WTC11 (cell line): ENCODE measurements around the gene EVA1C. TPM values are rescaled to one million over a fixed set of nuclear protein-coding genes. Genes with fewer than 3 reads are reported as not detected.

ENCODE experiments used
- ATAC-seq: fragments of 200-7000 bp; cut with Tn5 transposase; 2 replicates; pipeline ENCODE4 v1.10.0; 2021; ENCODE audit warnings: mild to moderate bottlenecking, moderate library complexity
- CTCF ChIA-PET: fragments of 300-600 bp; sonication (Branson Sonifier 250); formaldehyde crosslinking; loops from one replicate; lab custom pipeline; 2021; ENCODE audit warnings: antibody characterized with exemption; lab: Charles Lee
- POLR2A ChIA-PET: fragments of 350-600 bp; sonication (Branson Sonifier 250); formaldehyde crosslinking; loops from one replicate; lab custom pipeline; 2021; ENCODE audit warnings: antibody characterized with exemption; lab: Charles Lee
- DNase-seq: peaks from one replicate; pipeline ENCODE4 v3.0.0; 2021; ENCODE audit warnings: low spot score
- H3K27ac Mint-ChIP-seq: 2 replicates; pipeline ENCODE4 v1.8.0; 2021; ENCODE audit warnings: mixed read lengths
- H3K27me3 Mint-ChIP-seq: 2 replicates; pipeline ENCODE4 v1.8.0; 2021; ENCODE audit warnings: low read depth, mild to moderate bottlenecking, moderate library complexity, mixed read lengths
- H3K36me3 Mint-ChIP-seq: 2 replicates; pipeline ENCODE4 v1.8.0; 2021; ENCODE audit warnings: mixed read lengths
- H3K4me1 Mint-ChIP-seq: 2 replicates; pipeline ENCODE4 v1.8.0; 2022; ENCODE audit warnings: mixed read lengths
- H3K4me3 Mint-ChIP-seq: 2 replicates; pipeline ENCODE4 v1.8.0; 2021; ENCODE audit warnings: mild to moderate bottlenecking, moderate library complexity, mixed read lengths
- H3K9me3 Mint-ChIP-seq: 2 replicates; pipeline ENCODE4 v1.8.0; 2021; ENCODE audit warnings: mixed read lengths
- ATF1 ChIP-seq: sonication (generic); formaldehyde crosslinking; IDR thresholded peaks from 2 replicates; pipeline ENCODE4 v1.8.1; 2023; ENCODE audit warnings: mild to moderate bottlenecking, moderate library complexity, missing genetic modification reagents
- EMX1 ChIP-seq: fragments of 250-450 bp; sonication (Bioruptor Pico); IDR thresholded peaks from 2 replicates; pipeline ENCODE4 v1.8.0; 2021; ENCODE audit warnings: mild to moderate bottlenecking
- ESRRA ChIP-seq: sonication (generic); formaldehyde crosslinking; IDR thresholded peaks from 2 replicates; pipeline ENCODE4 v1.8.1; 2022; ENCODE audit warnings: mild to moderate bottlenecking, missing genetic modification reagents, borderline replicate concordance
- FOXJ3 ChIP-seq: sonication (generic); formaldehyde crosslinking; IDR thresholded peaks from 2 replicates; pipeline ENCODE4 v1.9.0; 2021; ENCODE audit warnings: missing genetic modification reagents, mild to moderate bottlenecking, borderline replicate concordance
- FOXK1 ChIP-seq: sonication (generic); formaldehyde crosslinking; IDR thresholded peaks from 2 replicates; pipeline ENCODE4 v1.8.0; 2022; ENCODE audit warnings: mild to moderate bottlenecking, moderate library complexity, missing genetic modification reagents
- GRHL2 ChIP-seq: fragments of 250-450 bp; sonication (Bioruptor Pico); IDR thresholded peaks from 2 replicates; pipeline ENCODE4 v1.8.0; 2022; ENCODE audit warnings: mild to moderate bottlenecking, moderate library complexity; ENCODE audit not compliant: insufficient replicate concordance, severe bottlenecking
- JAZF1 ChIP-seq: fragments of 250-450 bp; sonication (Bioruptor Pico); IDR thresholded peaks from 2 replicates; pipeline ENCODE4 v1.9.0; 2021; ENCODE audit warnings: moderate library complexity, mild to moderate bottlenecking, inconsistent platforms
- KAT7 ChIP-seq: sonication (generic); formaldehyde crosslinking; IDR thresholded peaks from 2 replicates; pipeline ENCODE4 v1.8.1; 2023; ENCODE audit warnings: missing genetic modification reagents, mild to moderate bottlenecking, borderline replicate concordance
- NFE2L1 ChIP-seq: sonication (generic); formaldehyde crosslinking; IDR thresholded peaks from 2 replicates; pipeline ENCODE4 v1.8.1; 2023; ENCODE audit warnings: missing genetic modification reagents
- NR2C2 ChIP-seq: sonication (generic); formaldehyde crosslinking; IDR thresholded peaks from 2 replicates; pipeline ENCODE4 v1.8.0; 2022; ENCODE audit warnings: mild to moderate bottlenecking, missing genetic modification reagents
- OVOL2 ChIP-seq: fragments of 250-450 bp; sonication (Bioruptor Pico); IDR thresholded peaks from 2 replicates; pipeline ENCODE4 v1.9.0; 2021; ENCODE audit warnings: mild to moderate bottlenecking, borderline replicate concordance
- ZNF416 ChIP-seq: fragments of 250-450 bp; sonication (Bioruptor Pico); IDR thresholded peaks from 2 replicates; pipeline ENCODE4 v1.9.0; 2021; ENCODE audit warnings: mild to moderate bottlenecking, inconsistent platforms
- ZNF423 ChIP-seq: fragments of 250-450 bp; sonication (Bioruptor Pico); IDR thresholded peaks from 2 replicates; pipeline ENCODE4 v2.1.2; 2022; ENCODE audit warnings: mild to moderate bottlenecking, moderate library complexity
- ZNF671 ChIP-seq: fragments of 250-450 bp; sonication (Bioruptor Pico); IDR thresholded peaks from 2 replicates; pipeline ENCODE4 v1.8.0; 2021; ENCODE audit warnings: mild to moderate bottlenecking
- total RNA-seq: library from RNA; stranded (reverse); gene quantifications from 3 replicates; pipeline ENCODE4 v1.2.3, GENCODE V29; 2021
- TF ChIP-seq, protein P1 (sequence below): sonication (generic); formaldehyde crosslinking; IDR thresholded peaks from 2 replicates; pipeline ENCODE4 v1.8.1; 2023; ENCODE audit warnings: mild to moderate bottlenecking, missing genetic modification reagents
- TF ChIP-seq, protein P2 (sequence below): sonication (generic); formaldehyde crosslinking; IDR thresholded peaks from 2 replicates; pipeline ENCODE4 v1.8.0; 2022; ENCODE audit warnings: mild to moderate bottlenecking, missing genetic modification reagents
- TF ChIP-seq, protein P3 (sequence below): sonication (generic); formaldehyde crosslinking; IDR thresholded peaks from 2 replicates; pipeline ENCODE4 v1.8.0; 2022; ENCODE audit warnings: mild to moderate bottlenecking, missing genetic modification reagents
- TF ChIP-seq, protein P4 (sequence below): sonication (generic); formaldehyde crosslinking; IDR thresholded peaks from 2 replicates; pipeline ENCODE4 v1.8.0; 2023; ENCODE audit warnings: mild to moderate bottlenecking, missing genetic modification reagents
- TF ChIP-seq, protein P5 (sequence below): sonication (generic); formaldehyde crosslinking; IDR thresholded peaks from 2 replicates; pipeline ENCODE4 v1.8.1; 2022; ENCODE audit warnings: missing genetic modification reagents, borderline replicate concordance
- TF ChIP-seq, protein P6 (sequence below): sonication (generic); formaldehyde crosslinking; IDR thresholded peaks from 2 replicates; pipeline ENCODE4 v1.8.1; 2022; ENCODE audit warnings: mild to moderate bottlenecking, moderate library complexity, missing genetic modification reagents
- TF ChIP-seq, protein P7 (sequence below): sonication (generic); formaldehyde crosslinking; IDR thresholded peaks from 2 replicates; pipeline ENCODE4 v1.8.0; 2022; ENCODE audit warnings: mild to moderate bottlenecking, missing genetic modification reagents
- TF ChIP-seq, protein P8 (sequence below): fragments of 250-450 bp; sonication (Bioruptor Pico); IDR thresholded peaks from 2 replicates; pipeline ENCODE4 v1.9.0; 2021; ENCODE audit warnings: mild to moderate bottlenecking
- TF ChIP-seq, protein P9 (sequence below): sonication (generic); formaldehyde crosslinking; IDR thresholded peaks from 2 replicates; pipeline ENCODE4 v1.8.1; 2023; ENCODE audit warnings: mild to moderate bottlenecking, missing genetic modification reagents, moderate library complexity

The EVA1C gene
- total RNA-seq, 1 experiment from 2014 or later: 3.1 TPM

DNA sequence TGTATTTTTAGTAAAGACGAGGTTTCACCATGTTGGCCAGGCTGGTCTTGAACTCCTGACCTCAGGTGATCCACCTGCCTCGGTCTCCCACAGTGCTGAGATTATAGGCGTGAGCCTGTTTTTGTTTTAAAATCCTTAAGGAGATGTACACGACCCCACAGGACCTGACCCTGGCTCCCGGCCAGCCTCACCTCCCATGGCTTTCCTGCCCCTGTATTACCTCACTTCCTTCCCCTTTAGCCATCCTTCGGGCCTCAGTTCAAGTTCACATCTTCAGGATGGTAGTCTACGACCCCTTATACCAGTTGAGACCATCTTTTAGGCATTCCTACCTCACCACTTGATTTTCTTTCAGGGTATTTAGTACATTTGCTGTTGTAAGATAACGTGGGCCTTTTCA lies 136.5 kb downstream of the EVA1C start (continued):
- TF ChIP-seq, protein P1, sequence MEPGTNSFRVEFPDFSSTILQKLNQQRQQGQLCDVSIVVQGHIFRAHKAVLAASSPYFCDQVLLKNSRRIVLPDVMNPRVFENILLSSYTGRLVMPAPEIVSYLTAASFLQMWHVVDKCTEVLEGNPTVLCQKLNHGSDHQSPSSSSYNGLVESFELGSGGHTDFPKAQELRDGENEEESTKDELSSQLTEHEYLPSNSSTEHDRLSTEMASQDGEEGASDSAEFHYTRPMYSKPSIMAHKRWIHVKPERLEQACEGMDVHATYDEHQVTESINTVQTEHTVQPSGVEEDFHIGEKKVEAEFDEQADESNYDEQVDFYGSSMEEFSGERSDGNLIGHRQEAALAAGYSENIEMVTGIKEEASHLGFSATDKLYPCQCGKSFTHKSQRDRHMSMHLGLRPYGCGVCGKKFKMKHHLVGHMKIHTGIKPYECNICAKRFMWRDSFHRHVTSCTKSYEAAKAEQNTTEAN (CRISPR knock-in tag): no peak
- no peak for TF ChIP-seq ESRRA (CRISPR knock-in tag)
- TF ChIP-seq, protein P2, sequence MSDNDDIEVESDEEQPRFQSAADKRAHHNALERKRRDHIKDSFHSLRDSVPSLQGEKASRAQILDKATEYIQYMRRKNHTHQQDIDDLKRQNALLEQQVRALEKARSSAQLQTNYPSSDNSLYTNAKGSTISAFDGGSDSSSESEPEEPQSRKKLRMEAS (CRISPR knock-in tag): no peak

DNA sequence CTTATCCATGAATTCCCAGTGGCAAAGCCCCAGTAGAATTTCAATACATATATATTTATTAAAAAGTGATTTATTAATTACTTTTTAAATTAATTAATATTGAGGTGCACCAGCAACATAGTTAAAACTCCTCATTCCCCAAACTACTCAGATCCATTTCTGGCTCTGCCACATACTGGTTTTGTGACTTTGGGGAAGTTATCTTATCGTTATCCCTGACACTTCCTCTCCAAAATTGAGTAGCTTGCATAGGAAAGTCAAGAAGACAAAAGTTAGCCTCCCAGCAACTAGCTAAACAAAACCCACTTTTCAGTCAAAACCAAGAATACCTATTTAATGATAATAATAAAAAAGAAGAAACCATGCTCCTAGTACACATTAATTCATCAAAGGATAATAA lies 136.9 kb downstream of the EVA1C start:
- no peak for TF ChIP-seq ZNF423 (CRISPR knock-in tag)
- TF ChIP-seq OVOL2 (CRISPR knock-in tag): no peak
- no peak for TF ChIP-seq NR2C2 (CRISPR knock-in tag)
- TF ChIP-seq, protein P3, sequence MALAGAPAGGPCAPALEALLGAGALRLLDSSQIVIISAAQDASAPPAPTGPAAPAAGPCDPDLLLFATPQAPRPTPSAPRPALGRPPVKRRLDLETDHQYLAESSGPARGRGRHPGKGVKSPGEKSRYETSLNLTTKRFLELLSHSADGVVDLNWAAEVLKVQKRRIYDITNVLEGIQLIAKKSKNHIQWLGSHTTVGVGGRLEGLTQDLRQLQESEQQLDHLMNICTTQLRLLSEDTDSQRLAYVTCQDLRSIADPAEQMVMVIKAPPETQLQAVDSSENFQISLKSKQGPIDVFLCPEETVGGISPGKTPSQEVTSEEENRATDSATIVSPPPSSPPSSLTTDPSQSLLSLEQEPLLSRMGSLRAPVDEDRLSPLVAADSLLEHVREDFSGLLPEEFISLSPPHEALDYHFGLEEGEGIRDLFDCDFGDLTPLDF: no peak
- no peak for TF ChIP-seq FOXK1 (CRISPR knock-in tag)
- no peak for TF ChIP-seq EMX1 (CRISPR knock-in tag)
- TF ChIP-seq ATF1 (CRISPR knock-in tag): no peak
- Mint-ChIP-seq H3K27ac (no peak overlapping the region), H3K27me3 (no peaks in the 10 kb centered on the region; the same call in 1 of the 2 replicates), H3K4me3 (no peak overlapping the region), H3K9me3 (no peaks in the 10 kb centered on the region), H3K36me3 (no peaks in the 10 kb centered on the region), H3K4me1 (peaks cover 9% of the 10 kb centered on the region)
- ChIA-PET CTCF (no interaction called here), POLR2A (no interaction called here)
- no peak for ATAC-seq
- no peak for DNase-seq

DNA sequence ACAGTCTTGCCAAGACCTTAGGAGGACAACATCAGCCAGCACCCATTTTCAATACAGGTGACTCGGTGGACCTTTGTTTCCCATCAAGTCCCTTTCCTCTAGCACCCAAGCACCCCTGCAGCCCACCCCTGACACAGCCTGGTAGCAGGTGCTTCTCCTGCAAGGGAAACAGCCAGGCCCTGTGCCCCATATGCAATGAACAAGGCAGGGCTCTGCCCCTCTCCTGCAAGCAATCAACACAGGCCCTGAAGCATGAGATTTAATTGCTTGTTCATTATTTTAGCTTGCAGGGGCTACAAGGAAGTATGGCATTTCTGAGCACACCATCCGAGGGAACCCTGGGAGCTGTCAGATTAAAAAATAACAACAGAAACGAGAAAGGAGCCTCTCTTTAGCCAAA lies 137.4 kb downstream of the EVA1C start:
- Mint-ChIP-seq H3K4me1 (peaks cover 13% of the 10 kb centered on the region), H3K36me3 (no peaks in the 10 kb centered on the region), H3K9me3 (no peaks in the 10 kb centered on the region), H3K4me3 (no peak overlapping the region), H3K27ac (no peak overlapping the region), H3K27me3 (no peaks in the 10 kb centered on the region; the same call in 1 of the 2 replicates)
- DNase-seq: no peak
- ChIA-PET POLR2A (no interaction called here), CTCF (no interaction called here)
- ATAC-seq: no peak
- TF ChIP-seq, protein P4, sequence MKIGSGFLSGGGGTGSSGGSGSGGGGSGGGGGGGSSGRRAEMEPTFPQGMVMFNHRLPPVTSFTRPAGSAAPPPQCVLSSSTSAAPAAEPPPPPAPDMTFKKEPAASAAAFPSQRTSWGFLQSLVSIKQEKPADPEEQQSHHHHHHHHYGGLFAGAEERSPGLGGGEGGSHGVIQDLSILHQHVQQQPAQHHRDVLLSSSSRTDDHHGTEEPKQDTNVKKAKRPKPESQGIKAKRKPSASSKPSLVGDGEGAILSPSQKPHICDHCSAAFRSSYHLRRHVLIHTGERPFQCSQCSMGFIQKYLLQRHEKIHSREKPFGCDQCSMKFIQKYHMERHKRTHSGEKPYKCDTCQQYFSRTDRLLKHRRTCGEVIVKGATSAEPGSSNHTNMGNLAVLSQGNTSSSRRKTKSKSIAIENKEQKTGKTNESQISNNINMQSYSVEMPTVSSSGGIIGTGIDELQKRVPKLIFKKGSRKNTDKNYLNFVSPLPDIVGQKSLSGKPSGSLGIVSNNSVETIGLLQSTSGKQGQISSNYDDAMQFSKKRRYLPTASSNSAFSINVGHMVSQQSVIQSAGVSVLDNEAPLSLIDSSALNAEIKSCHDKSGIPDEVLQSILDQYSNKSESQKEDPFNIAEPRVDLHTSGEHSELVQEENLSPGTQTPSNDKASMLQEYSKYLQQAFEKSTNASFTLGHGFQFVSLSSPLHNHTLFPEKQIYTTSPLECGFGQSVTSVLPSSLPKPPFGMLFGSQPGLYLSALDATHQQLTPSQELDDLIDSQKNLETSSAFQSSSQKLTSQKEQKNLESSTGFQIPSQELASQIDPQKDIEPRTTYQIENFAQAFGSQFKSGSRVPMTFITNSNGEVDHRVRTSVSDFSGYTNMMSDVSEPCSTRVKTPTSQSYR (CRISPR knock-in tag): no peak
- TF ChIP-seq, protein P5, sequence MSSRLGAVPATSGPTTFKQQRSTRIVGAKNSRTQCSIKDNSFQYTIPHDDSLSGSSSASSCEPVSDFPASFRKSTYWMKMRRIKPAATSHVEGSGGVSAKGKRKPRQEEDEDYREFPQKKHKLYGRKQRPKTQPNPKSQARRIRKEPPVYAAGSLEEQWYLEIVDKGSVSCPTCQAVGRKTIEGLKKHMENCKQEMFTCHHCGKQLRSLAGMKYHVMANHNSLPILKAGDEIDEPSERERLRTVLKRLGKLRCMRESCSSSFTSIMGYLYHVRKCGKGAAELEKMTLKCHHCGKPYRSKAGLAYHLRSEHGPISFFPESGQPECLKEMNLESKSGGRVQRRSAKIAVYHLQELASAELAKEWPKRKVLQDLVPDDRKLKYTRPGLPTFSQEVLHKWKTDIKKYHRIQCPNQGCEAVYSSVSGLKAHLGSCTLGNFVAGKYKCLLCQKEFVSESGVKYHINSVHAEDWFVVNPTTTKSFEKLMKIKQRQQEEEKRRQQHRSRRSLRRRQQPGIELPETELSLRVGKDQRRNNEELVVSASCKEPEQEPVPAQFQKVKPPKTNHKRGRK (CRISPR knock-in tag): no peak
- TF ChIP-seq JAZF1 (CRISPR knock-in tag) (no peak), ZNF671 (CRISPR knock-in tag) (no peak), FOXJ3 (CRISPR knock-in tag) (no peak), GRHL2 (CRISPR knock-in tag) (no peak), KAT7 (CRISPR knock-in tag) (no peak), ZNF416 (CRISPR knock-in tag) (no peak), NFE2L1 (CRISPR knock-in tag) (no peak)
- TF ChIP-seq, protein P6, sequence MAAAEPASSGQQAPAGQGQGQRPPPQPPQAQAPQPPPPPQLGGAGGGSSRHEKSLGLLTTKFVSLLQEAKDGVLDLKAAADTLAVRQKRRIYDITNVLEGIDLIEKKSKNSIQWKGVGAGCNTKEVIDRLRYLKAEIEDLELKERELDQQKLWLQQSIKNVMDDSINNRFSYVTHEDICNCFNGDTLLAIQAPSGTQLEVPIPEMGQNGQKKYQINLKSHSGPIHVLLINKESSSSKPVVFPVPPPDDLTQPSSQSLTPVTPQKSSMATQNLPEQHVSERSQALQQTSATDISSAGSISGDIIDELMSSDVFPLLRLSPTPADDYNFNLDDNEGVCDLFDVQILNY: no peak
- TF ChIP-seq, protein P7, sequence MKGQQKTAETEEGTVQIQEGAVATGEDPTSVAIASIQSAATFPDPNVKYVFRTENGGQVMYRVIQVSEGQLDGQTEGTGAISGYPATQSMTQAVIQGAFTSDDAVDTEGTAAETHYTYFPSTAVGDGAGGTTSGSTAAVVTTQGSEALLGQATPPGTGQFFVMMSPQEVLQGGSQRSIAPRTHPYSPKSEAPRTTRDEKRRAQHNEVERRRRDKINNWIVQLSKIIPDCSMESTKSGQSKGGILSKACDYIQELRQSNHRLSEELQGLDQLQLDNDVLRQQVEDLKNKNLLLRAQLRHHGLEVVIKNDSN (CRISPR knock-in tag): no peak
- TF ChIP-seq, protein P8, sequence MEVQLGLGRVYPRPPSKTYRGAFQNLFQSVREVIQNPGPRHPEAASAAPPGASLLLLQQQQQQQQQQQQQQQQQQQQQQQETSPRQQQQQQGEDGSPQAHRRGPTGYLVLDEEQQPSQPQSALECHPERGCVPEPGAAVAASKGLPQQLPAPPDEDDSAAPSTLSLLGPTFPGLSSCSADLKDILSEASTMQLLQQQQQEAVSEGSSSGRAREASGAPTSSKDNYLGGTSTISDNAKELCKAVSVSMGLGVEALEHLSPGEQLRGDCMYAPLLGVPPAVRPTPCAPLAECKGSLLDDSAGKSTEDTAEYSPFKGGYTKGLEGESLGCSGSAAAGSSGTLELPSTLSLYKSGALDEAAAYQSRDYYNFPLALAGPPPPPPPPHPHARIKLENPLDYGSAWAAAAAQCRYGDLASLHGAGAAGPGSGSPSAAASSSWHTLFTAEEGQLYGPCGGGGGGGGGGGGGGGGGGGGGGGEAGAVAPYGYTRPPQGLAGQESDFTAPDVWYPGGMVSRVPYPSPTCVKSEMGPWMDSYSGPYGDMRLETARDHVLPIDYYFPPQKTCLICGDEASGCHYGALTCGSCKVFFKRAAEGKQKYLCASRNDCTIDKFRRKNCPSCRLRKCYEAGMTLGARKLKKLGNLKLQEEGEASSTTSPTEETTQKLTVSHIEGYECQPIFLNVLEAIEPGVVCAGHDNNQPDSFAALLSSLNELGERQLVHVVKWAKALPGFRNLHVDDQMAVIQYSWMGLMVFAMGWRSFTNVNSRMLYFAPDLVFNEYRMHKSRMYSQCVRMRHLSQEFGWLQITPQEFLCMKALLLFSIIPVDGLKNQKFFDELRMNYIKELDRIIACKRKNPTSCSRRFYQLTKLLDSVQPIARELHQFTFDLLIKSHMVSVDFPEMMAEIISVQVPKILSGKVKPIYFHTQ: no peak
- TF ChIP-seq, protein P9, sequence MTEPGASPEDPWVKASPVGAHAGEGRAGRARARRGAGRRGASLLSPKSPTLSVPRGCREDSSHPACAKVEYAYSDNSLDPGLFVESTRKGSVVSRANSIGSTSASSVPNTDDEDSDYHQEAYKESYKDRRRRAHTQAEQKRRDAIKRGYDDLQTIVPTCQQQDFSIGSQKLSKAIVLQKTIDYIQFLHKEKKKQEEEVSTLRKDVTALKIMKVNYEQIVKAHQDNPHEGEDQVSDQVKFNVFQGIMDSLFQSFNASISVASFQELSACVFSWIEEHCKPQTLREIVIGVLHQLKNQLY (CRISPR knock-in tag): no peak
